ENCODE data around the gene FOXM1.
"Not testable (repeated sequence)": the region's sequence is repeated elsewhere in the genome, so short reads cannot be mapped to it uniquely, and the experiment has no call there.

The FOXM1 gene

GRCh38 chr12:2877953-2878732 is 1.2 kb upstream of the FOXM1 start:
- no peak for DNase-seq

- DNase-seq, result peak; percentile 16
These were observed 435 bp downstream of the FOXM1 start for GRCh38 chr12:2876431-2877046.

DNA sequence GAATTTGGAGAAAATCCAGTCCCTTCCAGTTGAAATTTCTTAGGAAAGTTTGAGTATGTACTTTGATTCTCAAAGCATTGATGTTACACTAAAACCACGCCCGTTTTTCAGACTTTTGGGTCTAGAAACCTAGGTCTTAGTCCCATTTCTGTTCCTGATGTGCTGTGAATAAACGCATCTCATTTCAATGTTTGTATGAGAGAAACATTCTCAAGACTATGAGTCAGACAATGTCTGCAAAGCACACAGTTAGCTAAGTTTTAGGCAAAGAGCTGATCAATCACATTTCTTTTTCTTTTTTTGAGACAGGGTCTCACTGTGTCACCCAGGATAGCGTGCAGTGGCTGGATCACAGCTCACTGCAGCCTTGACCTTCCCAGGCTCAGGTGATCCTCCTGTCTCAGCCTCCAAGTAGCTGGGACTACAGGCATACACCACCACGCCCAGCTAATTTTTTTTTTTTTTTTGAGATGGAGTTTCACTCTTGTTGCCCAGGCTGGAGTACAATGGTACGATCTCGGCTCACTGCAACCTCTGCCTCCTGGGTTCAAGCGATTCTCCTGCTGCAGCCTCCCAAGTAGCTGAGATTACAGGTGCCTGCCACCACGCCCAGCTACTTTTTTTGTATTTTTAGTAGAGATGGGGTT is 7.9 kb downstream of the FOXM1 start:
- not testable (repeated sequence) for DNase-seq

GRCh38 chr12:2864198-2864597 is 12.8 kb downstream of the FOXM1 start:
- no peak for DNase-seq

- not testable (repeated sequence) for DNase-seq
These were observed 13.6 kb downstream of the FOXM1 start for GRCh38 chr12:2863402-2863801.

- DNase-seq, result no peak
These were observed 14.1 kb downstream of the FOXM1 start for GRCh38 chr12:2862876-2863275.

- no peak for DNase-seq
These were observed 16.8 kb downstream of the FOXM1 start for GRCh38 chr12:2860170-2860569.

GRCh38 chr12:2858944-2859421 is 18.0 kb downstream of the FOXM1 start:
- DNase-seq, result no peak

GRCh38 chr12:2858334-2858733 is 18.6 kb downstream of the FOXM1 start:
- no peak for DNase-seq

DNA sequence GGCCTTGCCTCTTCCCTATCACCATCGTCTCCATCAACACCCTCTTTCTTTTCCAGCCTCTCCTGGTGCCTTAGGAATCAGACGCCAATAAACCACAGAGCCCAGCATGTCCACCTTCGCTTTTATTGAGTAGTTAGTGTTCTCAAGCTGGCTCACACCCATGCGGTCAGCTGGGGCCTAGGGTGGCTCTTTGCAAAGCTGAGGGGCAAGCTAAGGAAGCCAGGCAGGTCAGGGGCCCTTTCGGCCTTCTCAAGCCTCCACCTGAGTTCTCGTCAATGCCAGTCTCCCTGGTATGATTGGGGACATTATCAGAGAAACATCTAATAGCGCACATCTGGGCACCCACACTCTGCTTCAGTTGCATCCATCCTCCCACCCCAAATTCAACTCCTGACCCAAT is 19.4 kb downstream of the FOXM1 start:
- no peak for DNase-seq

- no peak for DNase-seq
These were observed 19.9 kb downstream of the FOXM1 start, which contains the start of gene TEX52 for GRCh38 chr12:2857021-2857431. Gene TEX52, minus strand, starts transcription at chr12:2857039. Its CDS starts 13 bp downstream, at chr12:2857026.

DNA sequence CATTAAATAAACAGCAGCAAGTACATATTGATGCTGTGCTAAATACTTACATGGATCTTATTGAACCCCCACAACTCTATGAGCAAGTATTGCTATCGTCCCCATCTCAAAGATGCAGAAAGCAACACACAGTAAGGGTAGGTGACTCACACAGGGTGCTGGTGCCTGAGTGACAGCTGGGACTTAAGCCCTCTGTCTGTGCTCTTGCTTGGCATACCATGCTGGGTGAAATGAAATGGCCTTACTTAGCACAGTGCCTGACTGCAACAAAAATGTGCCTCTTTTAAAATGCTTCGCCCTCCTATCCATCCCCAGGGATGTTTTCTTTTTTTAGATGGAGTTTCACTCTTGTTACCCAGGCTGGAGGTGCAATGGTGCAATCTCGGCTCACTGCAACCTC is 20.9 kb downstream of the FOXM1 start:
- no peak for DNase-seq

DNA sequence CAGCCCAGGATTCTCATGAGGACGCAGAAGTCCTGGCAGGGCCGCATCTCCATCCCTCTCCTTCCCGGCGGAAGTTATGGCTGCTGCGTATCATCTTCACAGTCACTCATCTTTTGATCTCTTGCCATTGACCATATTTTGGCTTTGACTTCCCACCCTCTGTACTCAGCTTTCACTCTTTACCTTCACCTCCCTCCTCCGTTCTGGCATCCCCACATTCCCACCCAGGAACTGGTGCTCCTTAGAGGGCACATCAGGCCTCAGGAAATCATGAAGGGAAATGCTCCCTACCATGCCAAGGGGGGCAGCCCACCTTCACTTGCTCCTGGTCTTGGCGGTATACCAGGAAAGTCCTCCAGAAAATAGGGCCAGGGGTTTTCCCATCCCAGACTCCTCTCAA is 21.4 kb downstream of the FOXM1 start:
- DNase-seq, result no peak

DNA sequence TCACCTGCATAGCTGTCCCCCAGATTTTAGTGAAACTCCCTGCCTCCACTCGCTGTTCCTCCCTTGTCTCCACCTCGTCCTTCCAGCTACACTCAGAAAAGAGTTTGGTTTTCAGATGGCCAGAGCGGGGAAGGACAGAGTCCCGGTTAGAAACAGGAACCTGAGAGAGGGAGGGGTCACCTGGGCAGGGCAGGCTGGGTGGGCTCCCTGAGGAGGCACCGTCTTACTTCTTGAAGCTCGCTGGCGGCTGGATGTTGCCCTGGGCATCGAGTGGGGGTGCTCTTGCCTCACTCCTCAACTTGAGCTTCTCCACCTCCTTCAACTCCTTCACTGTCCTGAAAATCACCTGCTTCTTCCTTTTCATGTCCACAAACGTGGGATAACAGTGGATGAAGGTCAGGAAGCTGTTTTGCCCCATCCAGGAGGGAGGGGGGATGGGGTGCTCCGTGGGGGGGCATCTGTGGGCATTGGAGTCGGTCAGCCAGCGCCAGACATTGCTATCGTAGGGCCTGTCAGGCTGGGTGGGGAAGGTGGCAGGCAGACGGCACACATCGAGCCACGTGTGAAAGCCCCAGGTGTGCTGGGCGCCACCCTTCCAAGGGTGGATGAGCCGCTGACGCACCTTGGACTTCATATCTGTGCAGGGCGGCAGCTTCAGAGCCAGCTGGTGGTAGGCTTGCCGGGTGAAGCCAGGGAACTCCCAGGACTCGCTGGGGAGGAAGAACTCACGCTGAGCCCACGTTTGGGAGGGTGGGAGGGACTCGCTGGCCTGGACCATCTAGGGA is 22.1 kb downstream of the FOXM1 start:
- DNase-seq, result no peak

DNA sequence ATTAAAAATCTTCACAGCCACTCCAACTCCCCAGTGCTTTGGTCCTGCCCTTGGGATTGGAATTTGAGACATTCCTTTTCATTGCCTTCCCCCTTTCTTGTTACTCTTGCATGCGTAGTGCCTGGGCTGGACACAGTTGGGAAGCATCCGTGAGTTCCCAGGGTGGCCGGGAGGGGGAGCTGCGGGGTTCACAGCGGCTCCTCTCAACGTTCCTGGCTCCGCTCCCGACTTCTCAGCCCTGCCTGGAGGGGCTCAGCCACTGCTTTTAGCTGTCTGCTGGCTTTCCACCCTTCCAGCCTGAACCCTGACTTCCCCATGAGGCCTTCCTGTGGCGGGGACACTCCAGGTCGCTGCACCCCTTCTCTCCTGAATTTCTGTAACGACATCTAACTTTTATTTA is 23.3 kb downstream of the FOXM1 start:
- DNase-seq, result peak; percentile 53

GRCh38 chr12:2851931-2852330 is 25.0 kb downstream of the FOXM1 start:
- no peak for DNase-seq

- DNase-seq, result no peak
These were observed 31.7 kb downstream of the FOXM1 start for GRCh38 chr12:2845280-2845679.

DNA sequence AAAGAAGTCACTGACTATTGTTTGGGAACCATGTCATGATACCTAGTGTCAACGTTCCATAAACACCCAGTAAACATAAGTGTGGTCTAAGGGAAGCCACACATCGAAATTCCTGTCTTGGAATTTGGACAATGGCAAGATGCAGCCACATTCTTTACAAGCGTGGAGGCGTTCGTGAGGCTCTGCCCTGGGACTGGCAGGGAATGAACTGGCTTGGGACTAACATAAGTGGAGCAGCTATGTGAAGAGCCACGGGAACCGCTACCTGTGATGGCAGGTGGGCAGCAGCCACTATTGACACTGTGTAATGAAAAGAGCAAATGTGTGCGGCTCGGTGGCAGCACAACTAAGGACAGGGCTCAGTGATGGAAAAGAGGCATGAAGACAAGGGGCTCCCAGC is 32.2 kb downstream of the FOXM1 start:
- no peak for DNase-seq

DNA sequence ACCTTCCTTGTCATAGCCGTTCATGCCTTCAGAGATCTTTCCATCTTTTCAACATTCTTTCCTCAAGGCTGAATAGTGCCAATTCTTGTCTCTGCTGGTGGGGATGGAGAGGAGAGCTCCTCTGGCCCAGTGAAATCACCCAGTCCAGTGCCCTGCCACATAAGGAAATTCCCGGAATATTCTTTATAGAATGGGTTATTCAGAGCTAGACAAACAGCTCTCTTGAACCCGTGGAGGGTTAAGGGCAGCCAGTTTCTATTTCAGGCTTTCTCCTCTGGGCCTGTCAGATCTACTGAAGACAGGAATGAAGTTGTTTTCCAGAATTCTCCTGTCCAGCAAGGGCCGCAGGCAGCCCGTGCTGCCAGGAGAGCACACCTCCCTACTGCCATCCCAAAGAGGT is 34.0 kb downstream of the FOXM1 start:
- DNase-seq, result no peak

GRCh38 chr12:2841056-2841650 is 35.8 kb downstream of the FOXM1 start:
- no peak for DNase-seq

DNA sequence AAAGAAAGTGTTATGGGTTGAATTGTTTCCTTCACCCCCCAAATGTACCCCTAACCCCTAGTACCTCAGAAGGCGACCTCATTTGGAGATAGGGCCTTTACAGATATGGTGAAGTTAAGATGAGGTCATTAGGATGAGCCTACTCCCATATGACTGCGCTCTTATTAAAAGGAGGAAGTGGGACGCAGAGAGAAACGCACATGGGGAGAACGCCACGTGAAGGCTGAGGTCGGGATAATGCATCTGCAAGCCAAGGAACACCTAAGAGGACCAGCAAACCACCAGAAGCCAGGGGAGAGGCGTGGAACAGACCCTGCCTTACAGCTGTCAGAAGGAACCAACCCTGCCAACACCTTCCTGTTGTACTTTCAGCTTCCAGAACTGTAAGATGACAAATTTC is 40.4 kb downstream of the FOXM1 start:
- DNase-seq, result no peak

GRCh38 chr12:2835691-2836403 is 41.1 kb downstream of the FOXM1 start:
- DNase-seq, result no peak
